ENCODE results near the gene USO1.
"Not testable (repeated sequence)": the region's sequence is repeated elsewhere in the genome, so short reads cannot be mapped to it uniquely, and the experiment has no call there.

Gene USO1

DNA sequence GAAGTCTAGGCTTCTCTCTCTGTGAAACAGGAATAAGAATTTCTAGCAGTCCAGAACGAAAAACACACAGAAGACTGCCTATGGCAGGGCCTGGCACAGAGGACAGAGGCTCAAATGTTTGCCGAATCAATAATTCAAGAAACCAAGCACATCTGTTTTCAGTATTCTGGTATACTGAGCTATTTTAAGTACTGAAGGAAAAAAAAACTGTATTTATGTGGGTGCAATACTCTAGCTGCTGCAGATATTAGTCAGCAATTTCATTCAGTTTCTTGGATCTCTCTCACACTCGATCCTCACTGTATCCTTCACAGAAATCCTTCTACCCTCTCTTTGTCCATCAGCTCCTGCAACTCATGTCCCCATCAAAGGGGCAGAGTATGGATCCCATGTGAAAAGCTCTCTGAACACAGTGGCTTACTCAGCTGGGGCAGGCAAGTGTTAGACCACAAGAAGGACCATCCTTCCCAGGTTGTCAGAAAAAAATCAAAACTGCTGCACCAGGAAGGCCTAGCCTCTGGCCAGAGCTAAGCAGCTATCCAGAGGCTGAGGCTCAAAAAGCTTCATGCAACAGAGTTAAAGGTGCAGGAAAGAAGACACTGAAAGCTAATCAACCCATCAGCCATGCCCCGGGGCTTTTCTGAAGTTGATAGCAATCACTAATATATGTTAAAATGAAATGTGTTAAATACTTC, 9.1 kb upstream of the USO1 start:
- no peak overlapping the region for H3K27ac ChIP-seq
- TF ChIP-seq, protein P1, sequence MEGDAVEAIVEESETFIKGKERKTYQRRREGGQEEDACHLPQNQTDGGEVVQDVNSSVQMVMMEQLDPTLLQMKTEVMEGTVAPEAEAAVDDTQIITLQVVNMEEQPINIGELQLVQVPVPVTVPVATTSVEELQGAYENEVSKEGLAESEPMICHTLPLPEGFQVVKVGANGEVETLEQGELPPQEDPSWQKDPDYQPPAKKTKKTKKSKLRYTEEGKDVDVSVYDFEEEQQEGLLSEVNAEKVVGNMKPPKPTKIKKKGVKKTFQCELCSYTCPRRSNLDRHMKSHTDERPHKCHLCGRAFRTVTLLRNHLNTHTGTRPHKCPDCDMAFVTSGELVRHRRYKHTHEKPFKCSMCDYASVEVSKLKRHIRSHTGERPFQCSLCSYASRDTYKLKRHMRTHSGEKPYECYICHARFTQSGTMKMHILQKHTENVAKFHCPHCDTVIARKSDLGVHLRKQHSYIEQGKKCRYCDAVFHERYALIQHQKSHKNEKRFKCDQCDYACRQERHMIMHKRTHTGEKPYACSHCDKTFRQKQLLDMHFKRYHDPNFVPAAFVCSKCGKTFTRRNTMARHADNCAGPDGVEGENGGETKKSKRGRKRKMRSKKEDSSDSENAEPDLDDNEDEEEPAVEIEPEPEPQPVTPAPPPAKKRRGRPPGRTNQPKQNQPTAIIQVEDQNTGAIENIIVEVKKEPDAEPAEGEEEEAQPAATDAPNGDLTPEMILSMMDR (conservative IDR thresholded peaks at IDR 0.05), result no peak
- TF ChIP-seq ZFX (IDR thresholded peaks at IDR 0.05), result no peak

DNA sequence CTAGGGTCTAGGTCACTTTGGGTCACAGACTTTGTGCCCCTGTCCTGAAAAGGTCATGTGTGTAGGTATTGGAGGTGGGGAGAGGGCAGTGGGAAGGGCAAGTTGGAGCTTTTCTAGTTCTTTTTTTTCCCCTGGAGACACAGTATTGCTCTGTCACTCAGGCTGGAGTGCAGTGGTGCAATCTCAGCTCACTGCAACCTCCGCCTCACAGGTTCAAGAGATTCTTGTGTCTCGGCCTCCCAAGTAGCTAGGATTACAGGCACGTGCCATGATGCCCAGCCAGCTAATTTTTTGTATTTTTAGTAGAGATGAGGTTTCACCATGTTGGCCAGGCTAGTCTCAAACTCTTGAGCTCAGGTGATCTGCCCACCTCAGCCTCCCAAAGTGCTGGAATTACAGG, 8.3 kb upstream of the USO1 start:
- not testable (repeated sequence) for H3K27ac ChIP-seq

DNA sequence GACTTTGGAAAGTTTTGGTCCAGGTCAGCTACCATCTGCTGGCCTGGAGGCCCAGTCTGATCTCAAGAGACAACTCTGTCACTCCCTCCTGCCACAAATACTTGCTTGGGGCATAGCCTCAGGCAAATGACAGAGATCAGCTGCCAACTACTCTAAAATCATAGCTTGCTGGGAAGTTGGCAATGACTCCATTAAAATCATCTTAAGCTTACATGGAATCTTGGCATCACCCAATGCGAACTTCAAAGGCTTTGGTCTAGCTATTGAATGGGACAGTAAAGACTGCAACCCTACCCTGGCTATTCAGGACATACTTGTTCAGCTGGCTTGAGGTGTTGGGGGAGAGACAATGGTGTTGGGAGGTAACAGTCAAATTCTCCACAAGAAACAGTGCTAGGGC, 7.0 kb upstream of the USO1 start:
- H3K27ac ChIP-seq, result no peak overlapping the region
- TF ChIP-seq, protein P1 (conservative IDR thresholded peaks at IDR 0.05), result no peak
- TF ChIP-seq ZFX (IDR thresholded peaks at IDR 0.05), result no peak

DNA sequence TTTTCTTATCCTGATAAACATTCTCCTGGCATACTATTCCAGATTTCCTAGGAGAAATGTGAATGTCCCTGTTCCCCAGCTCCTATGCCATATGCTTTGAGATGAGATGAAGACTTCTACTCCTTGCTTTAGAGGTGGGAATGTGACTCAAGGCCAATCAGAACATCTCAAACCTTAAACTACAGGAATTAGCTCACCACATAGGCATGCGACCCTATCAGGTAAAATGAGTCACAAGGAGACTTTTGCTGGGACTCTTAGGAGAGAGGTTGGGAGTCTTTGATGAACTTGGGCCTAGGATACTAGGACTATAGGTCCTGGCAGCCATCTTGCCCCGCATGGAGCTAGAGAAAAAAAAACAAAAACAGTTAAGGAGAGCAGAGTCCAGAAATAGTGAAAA, 5.8 kb upstream of the USO1 start:
- no peak for TF ChIP-seq ZFX (IDR thresholded peaks at IDR 0.05)
- TF ChIP-seq, protein P1 (conservative IDR thresholded peaks at IDR 0.05), result no peak
- H3K27ac ChIP-seq, result no peak overlapping the region

DNA sequence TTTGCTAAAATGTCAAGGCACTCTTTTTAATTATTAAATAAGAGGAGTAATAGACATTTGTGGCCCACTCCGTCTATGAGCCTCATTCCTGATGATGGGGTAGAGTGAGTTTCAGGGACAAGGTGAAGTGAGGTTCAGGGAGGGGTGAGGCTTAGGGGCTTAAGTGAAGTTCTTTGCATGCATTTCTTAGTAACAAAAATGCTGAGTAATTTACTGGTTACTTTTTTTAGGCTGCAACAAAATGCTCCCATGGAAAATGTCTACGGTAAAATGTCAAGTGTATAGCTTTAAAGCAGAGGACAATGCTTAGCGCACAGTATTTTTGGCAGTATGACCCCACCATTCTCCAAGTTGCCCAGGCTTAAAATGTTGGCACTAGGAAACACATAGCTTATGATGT, 2.0 kb upstream of the USO1 start:
- TF ChIP-seq, protein P1 (conservative IDR thresholded peaks at IDR 0.05), result no peak
- TF ChIP-seq ZFX (IDR thresholded peaks at IDR 0.05), result no peak

DNA sequence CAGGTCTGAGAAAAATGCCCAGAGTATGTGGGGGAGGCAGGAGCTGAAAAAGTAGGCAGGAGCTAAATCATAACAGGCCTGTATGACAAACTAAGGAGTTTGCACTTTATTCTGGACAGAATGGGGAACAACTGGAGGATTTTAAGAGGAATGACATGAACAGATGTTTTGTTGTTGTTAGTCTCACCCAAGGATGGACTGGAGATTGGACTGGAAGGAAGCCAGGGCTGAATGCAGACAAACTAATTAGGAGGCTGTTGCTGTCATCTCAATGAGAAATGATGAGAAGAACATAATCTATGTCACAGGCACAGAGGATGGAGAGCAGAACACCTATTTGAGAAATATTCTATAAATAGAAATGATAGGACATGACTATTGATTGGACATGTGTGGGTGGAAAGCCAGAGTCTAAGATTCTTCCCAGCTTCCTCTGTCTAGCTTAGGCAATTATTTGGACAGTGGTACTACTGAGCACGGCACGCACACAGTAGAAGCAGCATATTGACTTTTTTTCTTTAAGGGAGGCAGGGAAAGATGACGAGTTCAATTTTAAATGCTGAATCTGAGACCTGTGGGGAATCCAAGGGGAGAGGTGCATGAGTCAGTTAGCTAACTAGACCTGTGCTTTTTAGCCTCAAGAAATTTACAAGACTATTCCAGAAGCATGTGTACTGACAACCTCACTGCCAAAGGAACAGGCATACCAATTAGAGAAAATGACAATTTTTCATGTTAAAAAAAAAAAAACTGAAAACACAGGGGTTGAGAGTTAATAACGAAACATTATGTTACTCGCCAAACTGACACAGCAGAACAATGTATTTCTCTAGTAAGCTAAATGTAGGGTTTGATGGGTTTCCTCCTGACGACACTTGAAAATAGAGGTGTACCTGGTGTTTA, 963 bp upstream of the USO1 start:
- no peak for TF ChIP-seq ZFX (IDR thresholded peaks at IDR 0.05)
- H3K27ac ChIP-seq, result peak overlapping the region; percentile 88

More for the DNA sequence above, 2.0 kb upstream of the USO1 start:
- H3K27ac ChIP-seq, result no peak overlapping the region

DNA sequence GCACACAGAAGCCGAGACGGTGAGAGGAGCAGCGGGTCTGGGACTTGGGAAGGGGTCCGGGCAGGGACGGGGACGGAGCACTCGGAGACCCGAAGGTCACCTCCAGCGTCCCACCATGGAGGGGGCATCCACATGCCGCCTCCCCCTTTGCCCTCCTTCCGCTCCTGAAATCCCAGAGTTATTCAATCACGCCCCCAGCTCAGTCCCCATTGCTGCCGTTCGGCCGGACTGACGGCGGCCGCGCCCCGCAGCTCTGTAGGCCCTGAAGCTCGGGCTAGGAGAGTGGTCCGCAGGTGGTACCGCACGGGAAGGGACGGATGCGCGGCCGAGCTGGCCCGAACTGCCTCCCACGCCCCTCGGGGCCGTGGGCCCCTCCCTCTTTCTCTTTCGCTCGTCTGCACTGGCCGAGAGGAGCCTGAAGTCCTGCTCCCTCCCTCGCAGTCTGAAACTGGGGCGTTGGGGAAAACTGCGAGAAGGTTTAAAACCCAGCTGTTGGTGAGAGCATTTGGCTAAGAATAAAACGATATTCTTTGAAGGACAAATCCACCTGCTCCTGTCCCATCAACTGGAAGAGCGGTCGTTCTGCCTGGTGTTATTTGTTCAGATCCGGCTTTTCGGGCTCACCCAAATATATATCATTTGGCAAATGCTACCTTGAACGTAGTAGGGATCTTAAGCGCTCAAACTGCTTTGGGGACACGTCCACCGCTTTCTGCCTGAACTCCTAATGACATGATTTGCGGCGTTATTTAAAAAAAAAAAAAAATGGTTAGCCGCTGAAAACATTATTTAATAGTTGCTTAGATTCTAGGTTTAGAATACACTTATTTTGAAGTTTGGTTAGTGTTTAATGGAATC, 719 bp downstream of the USO1 start:
- TF ChIP-seq ZFX (IDR thresholded peaks at IDR 0.05), result peak; percentile 45; the same call in 1 of the 2 replicates
- TF ChIP-seq, protein P1 (conservative IDR thresholded peaks at IDR 0.05), result no peak
- peak overlapping the region; percentile 88 for H3K27ac ChIP-seq

DNA sequence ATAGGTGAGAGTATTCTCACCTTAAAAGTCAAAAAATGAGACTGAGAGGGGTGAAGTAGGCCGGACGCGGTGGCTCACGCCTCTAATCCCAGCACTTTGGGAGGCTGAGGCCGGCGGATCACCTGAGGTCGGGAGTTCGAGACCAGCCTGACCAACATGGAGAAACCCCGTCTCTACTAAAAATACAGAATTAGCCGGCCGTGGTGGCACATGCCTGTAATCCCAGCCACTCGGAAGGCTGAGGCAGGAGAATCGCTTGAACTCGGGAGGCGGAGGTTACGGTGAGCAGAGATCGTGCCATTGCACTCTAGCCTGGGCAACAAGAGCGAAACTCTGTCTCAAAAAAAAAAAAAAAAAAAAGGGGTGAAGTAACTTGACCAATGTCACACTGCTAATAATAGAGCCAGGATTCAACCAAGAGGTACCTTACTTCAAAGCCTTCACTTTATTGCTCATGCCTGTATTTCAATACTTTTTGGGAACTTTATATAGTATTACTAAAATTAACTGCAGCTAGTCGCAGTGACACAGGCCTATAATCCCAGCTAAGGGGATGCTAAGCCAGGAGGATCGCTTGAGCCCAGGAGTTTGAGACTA, 1.7 kb downstream of the USO1 start:
- H3K27ac ChIP-seq, result not testable (repeated sequence)
